KMS-11 (cell line): ENCODE measurements around the gene KLK7.

Experiments
- H2AFZ ChIP-seq: fragments of 200-600 bp; sonication (generic); 2 replicates; pipeline ENCODE4 v1.6.1; 2016; ENCODE audit warnings: antibody characterized with exemption, mixed run types, low read depth
- H3K27ac ChIP-seq: fragments of 200-600 bp; sonication (generic); 2 replicates; pipeline ENCODE4 v1.6.1; 2016; ENCODE audit warnings: mild to moderate bottlenecking, mixed run types
- H3K27me3 ChIP-seq: fragments of 200-600 bp; sonication (generic); 2 replicates; pipeline ENCODE4 v1.6.1; 2017; ENCODE audit warnings: mild to moderate bottlenecking, low read depth, mixed run types, moderate library complexity; ENCODE audit not compliant: insufficient read depth
- H3K36me3 ChIP-seq: fragments of 200-600 bp; sonication (generic); 2 replicates; pipeline ENCODE4 v1.6.1; 2017; ENCODE audit warnings: mild to moderate bottlenecking, mixed run types; ENCODE audit not compliant: insufficient read depth
- H3K4me1 ChIP-seq: fragments of 200-600 bp; sonication (generic); 2 replicates; pipeline ENCODE4 v1.6.1; 2016; ENCODE audit warnings: mild to moderate bottlenecking, low read depth, mixed run types; ENCODE audit not compliant: poor library complexity, severe bottlenecking
- H3K4me2 ChIP-seq: fragments of 200-600 bp; sonication (generic); 2 replicates; pipeline ENCODE4 v1.7.0; 2016; ENCODE audit warnings: mild to moderate bottlenecking, mixed run types
- H3K4me3 ChIP-seq: fragments of 200-600 bp; sonication (generic); IDR thresholded peaks from 2 replicates; pipeline ENCODE4 v1.6.1; 2017; ENCODE audit warnings: low read depth, low read length, mixed read lengths; ENCODE audit not compliant: insufficient read depth
- H3K79me2 ChIP-seq: fragments of 200-600 bp; sonication (generic); 2 replicates; pipeline ENCODE4 v1.6.1; 2016; ENCODE audit warnings: low read depth, mixed run types; ENCODE audit not compliant: insufficient read depth
- H3K9ac ChIP-seq: fragments of 200-600 bp; sonication (generic); 2 replicates; pipeline ENCODE4 v1.6.1; 2016; ENCODE audit warnings: mild to moderate bottlenecking, mixed run types
- H4K20me1 ChIP-seq: fragments of 200-600 bp; sonication (generic); 2 replicates; pipeline ENCODE4 v1.6.1; 2016; ENCODE audit warnings: mild to moderate bottlenecking, mixed run types; ENCODE audit not compliant: insufficient read depth
- CTCF ChIP-seq: fragments of 200-600 bp; sonication (generic); conservative IDR thresholded peaks from 2 replicates; pipeline ENCODE4 v1.6.1; 2017; ENCODE audit warnings: low read depth, mild to moderate bottlenecking, antibody characterized with exemption, low read length, moderate library complexity, mixed read lengths

The KLK7 gene

GRCh38 chr19:50983625-50984292, at the start of gene KLK7:
Gene KLK7, minus strand, starts transcription at chr19:50983917. Its CDS starts 1,518 bp downstream, at chr19:50982399.
- Histone ChIP-seq H3K4me1 (no peaks in the 10 kb centered on the region), H3K4me2 (no peak within 1 kb of the TSS), H3K9ac (no peak within 1 kb of the TSS), H3K4me3 (no peak within 1 kb of the TSS), H3K79me2 (no peaks in the 10 kb centered on the region), H3K27me3 (no peaks in the 10 kb centered on the region; the same call in 1 of the 2 replicates), H3K36me3 (no peaks in the 10 kb centered on the region), H3K27ac (no peak within 1 kb of the TSS), H4K20me1 (no peaks in the 10 kb centered on the region), H2AFZ (no peak within 1 kb of the TSS)
- TF ChIP-seq CTCF, result no peak

GRCh38 chr19:51031880-51032225, 48.1 kb upstream of the KLK7 start:
- H3K9ac ChIP-seq, result no peak overlapping the region
- no peaks in the 10 kb centered on the region for H3K27me3 ChIP-seq
- no peaks in the 10 kb centered on the region for H3K36me3 ChIP-seq
- no peak overlapping the region for H3K27ac ChIP-seq
- H3K4me2 ChIP-seq, result no peak overlapping the region
- H3K4me3 ChIP-seq, result no peak overlapping the region
- no peak for TF ChIP-seq CTCF
- no peaks in the 10 kb centered on the region for H4K20me1 ChIP-seq
- no peak overlapping the region for H2AFZ ChIP-seq
- no peaks in the 10 kb centered on the region for H3K4me1 ChIP-seq
- no peaks in the 10 kb centered on the region for H3K79me2 ChIP-seq

- TF ChIP-seq CTCF, result no peak
- no peak overlapping the region for H3K9ac ChIP-seq
- no peak overlapping the region for H3K4me3 ChIP-seq
- H3K27me3 ChIP-seq, result no peaks in the 10 kb centered on the region
- H3K4me1 ChIP-seq, result no peaks in the 10 kb centered on the region
- H2AFZ ChIP-seq, result no peak overlapping the region
- H3K27ac ChIP-seq, result no peak overlapping the region
- H3K36me3 ChIP-seq, result no peaks in the 10 kb centered on the region
- no peaks in the 10 kb centered on the region for H3K79me2 ChIP-seq
- H4K20me1 ChIP-seq, result no peaks in the 10 kb centered on the region
- no peak overlapping the region for H3K4me2 ChIP-seq
Observed at GRCh38 chr19:51031220-51031879, 47.6 kb upstream of the KLK7 start.

GRCh38 chr19:51030631-51031030, 46.9 kb upstream of the KLK7 start:
- Histone ChIP-seq H3K79me2 (no peaks in the 10 kb centered on the region), H3K27ac (no peak overlapping the region), H3K4me2 (no peak overlapping the region), H4K20me1 (no peaks in the 10 kb centered on the region), H3K4me1 (no peaks in the 10 kb centered on the region), H3K27me3 (no peaks in the 10 kb centered on the region), H3K36me3 (no peaks in the 10 kb centered on the region), H2AFZ (no peak overlapping the region), H3K4me3 (no peak overlapping the region), H3K9ac (no peak overlapping the region)
- no peak for TF ChIP-seq CTCF
